Type B pancreatic cell (in vitro differentiated cells): ENCODE results near the gene CCL8. TPM values are rescaled to one million over a fixed set of nuclear protein-coding genes. Genes with fewer than 3 reads are reported as not detected.

ENCODE experiments used
- DNase-seq: peaks from one replicate; pipeline ENCODE4 v3.0.0; 2021; ENCODE audit warnings: mixed read lengths; ENCODE audit not compliant: unreplicated experiment; ENCODE audit errors: extremely low spot score
- H3K27ac Mint-ChIP-seq: 2 replicates; pipeline ENCODE4 v1.8.0; 2021; ENCODE audit warnings: mild to moderate bottlenecking, mixed read lengths
- H3K27me3 Mint-ChIP-seq: 2 replicates; pipeline ENCODE4 v1.8.0; 2021; ENCODE audit warnings: mixed read lengths
- H3K36me3 Mint-ChIP-seq: 2 replicates; pipeline ENCODE4 v1.8.0; 2021; ENCODE audit warnings: mixed read lengths
- H3K4me1 Mint-ChIP-seq: one replicate; pipeline ENCODE4 v1.8.0; 2021; ENCODE audit warnings: mixed read lengths; ENCODE audit not compliant: unreplicated experiment
- H3K4me3 Mint-ChIP-seq: 2 replicates; pipeline ENCODE4 v1.8.0; 2021; ENCODE audit warnings: mild to moderate bottlenecking, mixed read lengths
- H3K9me3 Mint-ChIP-seq: 2 replicates; pipeline ENCODE4 v1.8.0; 2021; ENCODE audit warnings: mixed read lengths
- total RNA-seq: library from RNA; stranded (reverse); gene quantifications from 2 replicates; pipeline ENCODE4 v1.2.1, GENCODE V29; 2021; ENCODE audit warnings: low replicate concordance
- TF ChIP-seq, protein P1 (sequence below): fragments of 200-600 bp; sonication (generic); conservative IDR thresholded peaks from 2 replicates; pipeline ENCODE4 v1.5.0; 2021; ENCODE audit warnings: antibody characterized with exemption, mild to moderate bottlenecking

Gene CCL8
- total RNA-seq, 1 donor from 2014 or later, result not detected

- H3K4me1 Mint-ChIP-seq, result no peaks in the 10 kb centered on the region
- H3K9me3 Mint-ChIP-seq, result no peaks in the 10 kb centered on the region
- H3K27ac Mint-ChIP-seq, result no peak overlapping the region
- no peaks in the 10 kb centered on the region for H3K36me3 Mint-ChIP-seq
- TF ChIP-seq, protein P1, sequence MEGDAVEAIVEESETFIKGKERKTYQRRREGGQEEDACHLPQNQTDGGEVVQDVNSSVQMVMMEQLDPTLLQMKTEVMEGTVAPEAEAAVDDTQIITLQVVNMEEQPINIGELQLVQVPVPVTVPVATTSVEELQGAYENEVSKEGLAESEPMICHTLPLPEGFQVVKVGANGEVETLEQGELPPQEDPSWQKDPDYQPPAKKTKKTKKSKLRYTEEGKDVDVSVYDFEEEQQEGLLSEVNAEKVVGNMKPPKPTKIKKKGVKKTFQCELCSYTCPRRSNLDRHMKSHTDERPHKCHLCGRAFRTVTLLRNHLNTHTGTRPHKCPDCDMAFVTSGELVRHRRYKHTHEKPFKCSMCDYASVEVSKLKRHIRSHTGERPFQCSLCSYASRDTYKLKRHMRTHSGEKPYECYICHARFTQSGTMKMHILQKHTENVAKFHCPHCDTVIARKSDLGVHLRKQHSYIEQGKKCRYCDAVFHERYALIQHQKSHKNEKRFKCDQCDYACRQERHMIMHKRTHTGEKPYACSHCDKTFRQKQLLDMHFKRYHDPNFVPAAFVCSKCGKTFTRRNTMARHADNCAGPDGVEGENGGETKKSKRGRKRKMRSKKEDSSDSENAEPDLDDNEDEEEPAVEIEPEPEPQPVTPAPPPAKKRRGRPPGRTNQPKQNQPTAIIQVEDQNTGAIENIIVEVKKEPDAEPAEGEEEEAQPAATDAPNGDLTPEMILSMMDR, result no peak
- no peak overlapping the region for H3K4me3 Mint-ChIP-seq
- DNase-seq, result no peak
- peaks cover 35% of the 10 kb centered on the region for H3K27me3 Mint-ChIP-seq
Measured at GRCh38 chr17:34351096-34351495, 31.9 kb downstream of the CCL8 start.

DNA sequence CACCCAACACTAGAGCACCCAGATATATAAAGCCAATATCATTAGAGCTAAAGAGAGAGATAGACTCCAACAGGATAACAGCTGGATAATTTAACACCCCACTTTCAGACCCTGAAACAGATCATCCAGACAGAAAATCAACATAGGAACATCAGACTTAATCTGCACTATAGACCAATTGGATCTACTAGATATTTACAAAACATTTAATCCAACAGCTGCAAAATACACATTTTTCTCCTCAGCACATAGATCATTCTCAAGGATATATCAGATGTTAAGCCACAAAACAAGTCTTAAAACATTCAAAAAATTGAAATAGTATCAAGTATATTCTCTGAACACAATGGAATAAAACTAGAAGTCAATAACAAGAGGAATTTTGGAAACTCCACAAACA lies 33.0 kb downstream of the CCL8 start:
- H3K4me1 Mint-ChIP-seq, result no peaks in the 10 kb centered on the region
- H3K27me3 Mint-ChIP-seq, result peaks cover 32% of the 10 kb centered on the region
- no peak overlapping the region for H3K4me3 Mint-ChIP-seq
- no peak for DNase-seq
- H3K9me3 Mint-ChIP-seq, result no peaks in the 10 kb centered on the region
- no peaks in the 10 kb centered on the region for H3K36me3 Mint-ChIP-seq
- H3K27ac Mint-ChIP-seq, result no peak overlapping the region
- TF ChIP-seq, protein P1, result no peak

GRCh38 chr17:34354637-34355036 lies 35.4 kb downstream of the CCL8 start:
- TF ChIP-seq, protein P1, result no peak
- Mint-ChIP-seq H3K36me3 (no peaks in the 10 kb centered on the region), H3K9me3 (no peaks in the 10 kb centered on the region)

GRCh38 chr17:34356194-34356593 lies 37.0 kb downstream of the CCL8 start, which contains the start of gene CCL13:
Gene CCL13, plus strand, starts transcription at chr17:34356480. Its CDS starts 47 bp downstream, at chr17:34356527.
- Mint-ChIP-seq H3K4me1 (no peaks in the 10 kb centered on the region), H3K9me3 (no peaks in the 10 kb centered on the region), H3K36me3 (no peaks in the 10 kb centered on the region), H3K27ac (no peak within 1 kb of the TSS), H3K4me3 (no peak within 1 kb of the TSS), H3K27me3 (peaks cover 23% of the 10 kb centered on the region)
- no peak for DNase-seq
- TF ChIP-seq, protein P1, result no peak

More at GRCh38 chr17:34354637-34355036, 35.4 kb downstream of the CCL8 start:
- DNase-seq, result no peak
- H3K4me3 Mint-ChIP-seq, result no peak overlapping the region
- no peak overlapping the region for H3K27ac Mint-ChIP-seq
- no peaks in the 10 kb centered on the region for H3K4me1 Mint-ChIP-seq
- H3K27me3 Mint-ChIP-seq, result peaks cover 23% of the 10 kb centered on the region

- peaks cover 27% of the 10 kb centered on the region for H3K27me3 Mint-ChIP-seq
- TF ChIP-seq, protein P1, result no peak
- no peak overlapping the region for H3K27ac Mint-ChIP-seq
- no peaks in the 10 kb centered on the region for H3K36me3 Mint-ChIP-seq
- H3K4me3 Mint-ChIP-seq, result no peak overlapping the region
- no peaks in the 10 kb centered on the region for H3K4me1 Mint-ChIP-seq
- DNase-seq, result no peak
- H3K9me3 Mint-ChIP-seq, result no peaks in the 10 kb centered on the region
Measured at GRCh38 chr17:34357398-34357797, 38.2 kb downstream of the CCL8 start.

DNA sequence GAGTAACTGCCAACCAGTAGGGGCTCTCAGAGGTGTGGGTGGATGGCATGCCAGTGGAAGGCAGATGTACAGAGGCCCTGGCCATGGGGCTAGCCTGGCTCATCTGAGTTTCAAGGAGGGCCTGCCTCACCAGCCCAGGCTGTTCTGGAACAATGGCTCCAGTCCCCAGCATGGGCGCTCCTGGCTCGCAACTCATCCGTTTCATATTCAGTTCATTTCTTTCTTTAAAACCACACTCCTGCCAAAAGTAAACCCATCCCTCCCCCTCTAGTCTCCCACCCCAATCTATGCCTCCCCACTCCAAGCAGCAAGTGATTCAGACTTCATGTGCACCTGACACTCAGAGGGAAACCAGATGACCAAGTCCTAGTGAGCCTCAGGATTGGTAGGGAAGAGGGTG lies 39.4 kb downstream of the CCL8 start:
- Mint-ChIP-seq H3K27ac (no peak overlapping the region), H3K27me3 (peaks cover 35% of the 10 kb centered on the region), H3K9me3 (no peaks in the 10 kb centered on the region), H3K36me3 (no peaks in the 10 kb centered on the region), H3K4me3 (no peak overlapping the region), H3K4me1 (no peaks in the 10 kb centered on the region)
- DNase-seq, result peak; percentile 51
- TF ChIP-seq, protein P1, result no peak
